Osteoblast (primary cell): ENCODE data around the gene LRRC3C. TPM values are rescaled to one million over a fixed set of nuclear protein-coding genes. Genes with fewer than 3 reads are reported as not detected.

Source experiments
- DNase-seq: peaks from one replicate; pipeline ENCODE4 v3.0.0; 2011; ENCODE audit warnings: low spot score, mixed read lengths; ENCODE audit not compliant: insufficient read length; ENCODE audit errors: missing footprints
- H2AFZ ChIP-seq: 2 replicates; pipeline ENCODE4 v1.6.0; 2011; ENCODE audit warnings: mild to moderate bottlenecking, low read length
- H3K27ac ChIP-seq: 2 replicates; pipeline ENCODE4 v1.5.1; 2011; ENCODE audit warnings: mild to moderate bottlenecking, low read depth, low read length, moderate library complexity
- H3K27me3 ChIP-seq: 2 replicates; pipeline ENCODE4 v1.6.0; 2012; ENCODE audit warnings: mild to moderate bottlenecking, control low read depth, inconsistent platforms, low read length, moderate library complexity; ENCODE audit not compliant: insufficient read depth
- H3K36me3 ChIP-seq: 2 replicates; pipeline ENCODE4 v1.5.1; 2011; ENCODE audit warnings: mild to moderate bottlenecking, low read length, control low read depth, moderate library complexity; ENCODE audit not compliant: insufficient read depth
- H3K4me1 ChIP-seq: 2 replicates; pipeline ENCODE4 v1.5.1; 2011; ENCODE audit warnings: mild to moderate bottlenecking, low read length, control low read depth, moderate library complexity; ENCODE audit not compliant: insufficient read depth
- H3K4me2 ChIP-seq: 2 replicates; pipeline ENCODE4 v1.6.0; 2011; ENCODE audit warnings: mild to moderate bottlenecking, low read length; ENCODE audit not compliant: insufficient read depth
- H3K4me3 ChIP-seq: fragments of 200-600 bp; sonication (generic); 3 replicates; pipeline ENCODE4 v1.5.1; 2012; ENCODE audit warnings: mild to moderate bottlenecking, low read length, inconsistent platforms; ENCODE audit not compliant: insufficient read depth
- H3K79me2 ChIP-seq: 2 replicates; pipeline ENCODE4 v1.6.0; 2012; ENCODE audit warnings: mild to moderate bottlenecking, low read length, control low read depth, inconsistent platforms; ENCODE audit not compliant: insufficient read depth
- H3K9me3 ChIP-seq: 2 replicates; pipeline ENCODE4 v1.5.1; 2011; ENCODE audit warnings: low read depth, low read length, control low read depth
- H4K20me1 ChIP-seq: 2 replicates; pipeline ENCODE4 v1.6.0; 2012; ENCODE audit warnings: mild to moderate bottlenecking, low read length, control low read depth; ENCODE audit not compliant: insufficient read depth
- total RNA-seq: library from RNA; depleted of rRNA; stranded (reverse); fragments of >200 nt; gene quantifications from 2 replicates; pipeline ENCODE4 v1.2.3, GENCODE V29; 2012
- TF ChIP-seq, protein P1 (sequence below): IDR thresholded peaks from 2 replicates; pipeline ENCODE4 v1.5.1; 2011; ENCODE audit warnings: mild to moderate bottlenecking, low read depth, low read length, moderate library complexity; ENCODE audit errors: extremely low read depth

LRRC3C gene
- total RNA-seq, 1 donor = not detected

GRCh38 chr17:39968761-39969160 lies 41.2 kb downstream of the LRRC3C start:
- no peak for DNase-seq
- peaks cover 25% of the 10 kb centered on the region for H3K27me3 ChIP-seq
- H4K20me1 ChIP-seq = no peaks in the 10 kb centered on the region
- no peak overlapping the region for H3K27ac ChIP-seq
- H3K4me3 ChIP-seq = no peak overlapping the region
- TF ChIP-seq, protein P1, sequence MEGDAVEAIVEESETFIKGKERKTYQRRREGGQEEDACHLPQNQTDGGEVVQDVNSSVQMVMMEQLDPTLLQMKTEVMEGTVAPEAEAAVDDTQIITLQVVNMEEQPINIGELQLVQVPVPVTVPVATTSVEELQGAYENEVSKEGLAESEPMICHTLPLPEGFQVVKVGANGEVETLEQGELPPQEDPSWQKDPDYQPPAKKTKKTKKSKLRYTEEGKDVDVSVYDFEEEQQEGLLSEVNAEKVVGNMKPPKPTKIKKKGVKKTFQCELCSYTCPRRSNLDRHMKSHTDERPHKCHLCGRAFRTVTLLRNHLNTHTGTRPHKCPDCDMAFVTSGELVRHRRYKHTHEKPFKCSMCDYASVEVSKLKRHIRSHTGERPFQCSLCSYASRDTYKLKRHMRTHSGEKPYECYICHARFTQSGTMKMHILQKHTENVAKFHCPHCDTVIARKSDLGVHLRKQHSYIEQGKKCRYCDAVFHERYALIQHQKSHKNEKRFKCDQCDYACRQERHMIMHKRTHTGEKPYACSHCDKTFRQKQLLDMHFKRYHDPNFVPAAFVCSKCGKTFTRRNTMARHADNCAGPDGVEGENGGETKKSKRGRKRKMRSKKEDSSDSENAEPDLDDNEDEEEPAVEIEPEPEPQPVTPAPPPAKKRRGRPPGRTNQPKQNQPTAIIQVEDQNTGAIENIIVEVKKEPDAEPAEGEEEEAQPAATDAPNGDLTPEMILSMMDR = no peak
- no peaks in the 10 kb centered on the region for H3K79me2 ChIP-seq
- no peaks in the 10 kb centered on the region for H3K36me3 ChIP-seq
- H3K4me1 ChIP-seq = peaks cover 11% of the 10 kb centered on the region
- H3K4me2 ChIP-seq = no peak overlapping the region
- H2AFZ ChIP-seq = no peak overlapping the region
- H3K9me3 ChIP-seq = no peaks in the 10 kb centered on the region

GRCh38 chr17:39969375-39969774 lies 41.8 kb downstream of the LRRC3C start:
- Histone ChIP-seq H3K27ac (no peak overlapping the region), H3K79me2 (no peaks in the 10 kb centered on the region), H3K4me2 (no peak overlapping the region), H3K27me3 (peaks cover 25% of the 10 kb centered on the region), H2AFZ (no peak overlapping the region), H3K36me3 (no peaks in the 10 kb centered on the region), H3K4me3 (no peak overlapping the region), H3K4me1 (peaks cover 14% of the 10 kb centered on the region), H3K9me3 (no peaks in the 10 kb centered on the region), H4K20me1 (no peaks in the 10 kb centered on the region)
- DNase-seq = no peak
- TF ChIP-seq, protein P1 = no peak

DNA sequence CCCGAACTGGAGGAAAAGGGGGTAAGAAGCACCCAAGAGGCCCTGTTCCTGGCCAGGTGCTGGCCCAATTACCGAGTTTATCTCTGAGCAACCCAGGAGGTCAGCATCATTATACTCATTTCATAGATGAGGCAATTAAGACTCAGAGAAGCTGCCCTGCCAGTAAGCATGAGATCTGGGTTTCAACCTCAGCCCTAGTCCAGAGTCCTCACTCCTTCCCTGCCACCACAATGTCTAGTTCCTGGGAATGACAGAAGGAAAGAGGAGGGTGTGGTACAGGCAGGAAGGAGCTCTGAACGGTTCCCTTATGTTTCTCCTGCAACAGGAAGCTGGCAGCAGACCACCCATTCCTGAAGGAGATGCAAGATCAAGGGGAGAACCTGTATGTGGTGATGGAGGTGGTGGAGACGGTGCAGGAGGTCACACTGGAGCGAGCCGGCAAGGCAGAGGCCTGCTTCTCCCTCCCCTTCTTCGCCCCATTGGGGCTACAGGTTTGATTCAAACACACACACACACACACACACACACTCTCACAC lies 42.7 kb downstream of the LRRC3C start:
- H2AFZ ChIP-seq = no peak overlapping the region
- H3K27me3 ChIP-seq = peaks cover 18% of the 10 kb centered on the region
- peaks cover 14% of the 10 kb centered on the region for H3K4me1 ChIP-seq
- no peaks in the 10 kb centered on the region for H3K79me2 ChIP-seq
- TF ChIP-seq, protein P1 = no peak
- H3K36me3 ChIP-seq = no peaks in the 10 kb centered on the region
- DNase-seq = no peak
- no peak overlapping the region for H3K4me3 ChIP-seq
- H3K4me2 ChIP-seq = no peak overlapping the region
- no peak overlapping the region for H3K27ac ChIP-seq
- H4K20me1 ChIP-seq = no peaks in the 10 kb centered on the region
- H3K9me3 ChIP-seq = no peaks in the 10 kb centered on the region

DNA sequence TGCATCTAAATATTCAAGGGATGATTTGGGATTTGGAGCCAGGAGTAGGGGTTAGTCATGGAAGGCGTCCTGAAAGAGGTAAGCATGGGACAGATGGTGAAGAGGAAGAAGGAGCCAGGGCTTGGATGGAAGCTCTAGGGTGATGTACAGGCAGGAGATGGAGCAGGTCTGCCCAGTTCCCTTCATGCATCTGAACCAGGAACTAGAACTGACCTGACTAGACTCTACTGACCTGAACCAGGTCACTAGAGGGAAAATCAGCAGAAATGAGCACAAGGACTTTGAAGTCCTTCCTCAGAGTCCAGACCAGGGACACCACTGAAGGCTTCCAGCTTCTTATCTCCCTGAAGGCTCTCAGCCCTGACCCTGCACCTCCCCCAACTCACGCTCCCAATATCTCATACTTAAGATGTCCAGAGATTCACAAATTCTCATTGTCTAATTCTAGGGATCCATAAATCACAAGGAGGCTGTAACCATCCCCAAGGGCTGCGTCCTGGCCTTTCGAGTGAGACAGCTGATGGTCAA lies 43.6 kb downstream of the LRRC3C start:
- Histone ChIP-seq H3K36me3 (no peaks in the 10 kb centered on the region), H3K27me3 (peaks cover 10% of the 10 kb centered on the region), H3K4me3 (no peak overlapping the region), H3K4me1 (peaks cover 14% of the 10 kb centered on the region), H3K4me2 (no peak overlapping the region), H4K20me1 (no peaks in the 10 kb centered on the region), H3K9me3 (no peaks in the 10 kb centered on the region), H2AFZ (no peak overlapping the region), H3K27ac (no peak overlapping the region), H3K79me2 (no peaks in the 10 kb centered on the region)
- no peak for DNase-seq
- TF ChIP-seq, protein P1 = no peak
